ENCODE measurements around the gene OTOP3. TPM values are rescaled to one million over a fixed set of nuclear protein-coding genes. Genes with fewer than 3 reads are reported as not detected.

OTOP3 gene
- total RNA-seq, 1 experiment from 2014 or later = not detected

- no peak overlapping the region for H3K4me3 Mint-ChIP-seq
- Histone ChIP-seq H4K20me1 (ENCODE audit: control insufficient read depth, insufficient read depth, insufficient read length) (no peaks in the 10 kb centered on the region), H2AK5ac (ENCODE audit: insufficient read length, low read length) (no peak overlapping the region), H3K4me1 (ENCODE audit: insufficient read depth, low read length) (no peaks in the 10 kb centered on the region), H3K9ac (ENCODE audit: extremely low read depth, insufficient read length, low read length) (no peak overlapping the region), H3K14ac (ENCODE audit: insufficient read depth, low read length) (no peak overlapping the region; the same call in 1 of the 2 replicates), H4K8ac (replicated peaks; ENCODE audit: insufficient read length, low read depth, low read length) (no peak overlapping the region), H3K4ac (ENCODE audit: low read depth, low read length) (no peak overlapping the region), H4K5ac (ENCODE audit: insufficient read length, low read depth, low read length) (no peak overlapping the region), H2BK5ac (ENCODE audit: insufficient read length, low read length) (no peak overlapping the region), H3K79me1 (ENCODE audit: insufficient read depth, low read depth, low read length, poor library complexity, severe bottlenecking) (no peaks in the 10 kb centered on the region), H2BK20ac (ENCODE audit: low read depth, low read length, poor library complexity, severe bottlenecking) (no peak overlapping the region), H3K23me2 (ENCODE audit: insufficient read length, low read depth, low read length, poor library complexity, severe bottlenecking) (peaks cover 2% of the 10 kb centered on the region), H3K56ac (ENCODE audit: insufficient read length, low read depth, low read length) (no peak overlapping the region), H2AFZ (ENCODE audit: low read length) (no peak overlapping the region), H2BK12ac (ENCODE audit: insufficient read length, low read depth, low read length) (no peak overlapping the region), H3K23ac (ENCODE audit: insufficient read length, low read depth, low read length) (no peak overlapping the region), H3K18ac (ENCODE audit: insufficient read length, low read depth, low read length) (no peak overlapping the region), H4K91ac (ENCODE audit: insufficient read length, low read depth, low read length) (no peak overlapping the region), H3T11ph (ENCODE audit: low read length) (no peak overlapping the region), H3K79me2 (ENCODE audit: insufficient read depth, low read length) (no peaks in the 10 kb centered on the region), H2BK120ac (ENCODE audit: low read depth, low read length, poor library complexity, severe bottlenecking) (no peak overlapping the region), H3K27ac (ENCODE audit: insufficient read length, low read depth, low read length) (no peak overlapping the region), H3K9me3 (ENCODE audit: control insufficient read depth, low read depth, low read length) (no peaks in the 10 kb centered on the region), H3K27me3 (ENCODE audit: insufficient read depth, low read length) (no peaks in the 10 kb centered on the region), H2BK15ac (ENCODE audit: low read depth, low read length) (no peak overlapping the region), H3K4me2 (ENCODE audit: insufficient read depth, insufficient read length, low read length) (no peak overlapping the region)
- H3K27me3 Mint-ChIP-seq (ENCODE audit: low read depth) = peaks cover 30% of the 10 kb centered on the region
- H3K27ac Mint-ChIP-seq = no peak overlapping the region
- no peaks in the 10 kb centered on the region for H3K9me3 Mint-ChIP-seq
- peaks cover 11 to 24% of the 10 kb centered on the region in 2 experiments for H3K4me1 Mint-ChIP-seq
- DNase-seq = no peak
- H3K36me3 Mint-ChIP-seq (ENCODE audit: insufficient read depth in 1 of 3, low read depth in 3 of 3) = no peaks in the 10 kb centered on the region
- WGBS (ENCODE audit: extremely low coverage, insufficient read length, low lambda C conversion rate) = no CpG with 5 or more reads among the region's 12 CpGs
- no peak for TF ChIP-seq CTCF (conservative IDR thresholded peaks at IDR 0.05)
Measured at GRCh38 chr17:74949455-74950115, 13.9 kb downstream of the OTOP3 start.

All from H9 (cell line).